IgD-negative memory B cell (primary cell): ENCODE results near the gene PTPRJ. TPM values are rescaled to one million over a fixed set of nuclear protein-coding genes. Genes with fewer than 3 reads are reported as not detected.

ENCODE experiments used
- H3K27ac Mint-ChIP-seq, 3 donors: one replicate each; pipeline ENCODE4 v1.8.0; 2020 to 2022; ENCODE audit warnings: mild to moderate bottlenecking in 3 of 3, mixed read lengths in 3 of 3, moderate library complexity in 1 of 3
- H3K27me3 Mint-ChIP-seq: one replicate; pipeline ENCODE4 v1.8.0; 2021; ENCODE audit warnings: mixed read lengths
- H3K36me3 Mint-ChIP-seq: one replicate; pipeline ENCODE4 v1.8.0; 2020; ENCODE audit warnings: mild to moderate bottlenecking, mixed read lengths
- H3K4me1 Mint-ChIP-seq, 3 donors: one replicate each; pipeline ENCODE4 v1.8.0; 2020 to 2022; ENCODE audit warnings: mixed read lengths in 3 of 3, mild to moderate bottlenecking in 1 of 3
- H3K4me3 Mint-ChIP-seq, 4 donors: one replicate each; pipeline ENCODE4 v1.8.0; 2020 to 2022; ENCODE audit warnings: mild to moderate bottlenecking in 4 of 4, mixed read lengths in 4 of 4, moderate library complexity in 3 of 4
- H3K9me3 Mint-ChIP-seq, 3 donors: one replicate each; pipeline ENCODE4 v1.8.0; 2020 to 2021; ENCODE audit warnings: mixed read lengths in 3 of 3, mild to moderate bottlenecking in 1 of 3
- polyA plus RNA-seq: library from polyadenylated mRNA; unstranded; fragments of 300-500 nt; fragmentation: Illumina TruSeq; gene quantifications from one replicate; pipeline ENCODE4 v1.2.3, GENCODE V29; 2021

The PTPRJ gene
- polyA plus RNA-seq, 1 donor from 2014 or later: 8.1 TPM

- no peaks in the 10 kb centered on the region for H3K27me3 Mint-ChIP-seq
- H3K4me1 Mint-ChIP-seq: peaks cover 12 to 27% (median 19%) of the 10 kb centered on the region in 3 donors
- H3K27ac Mint-ChIP-seq: peak overlapping the region in 1 of 3 donors; percentile 28
- H3K9me3 Mint-ChIP-seq: peaks cover 0 to 2% (median 0%) of the 10 kb centered on the region in 3 donors
- H3K4me3 Mint-ChIP-seq: no peak overlapping the region
- peaks cover 8% of the 10 kb centered on the region for H3K36me3 Mint-ChIP-seq
Observed at GRCh38 chr11:48080301-48080861, 100.0 kb downstream of the PTPRJ start.

- Mint-ChIP-seq H3K4me1 (peaks cover 8 to 22% (median 10%) of the 10 kb centered on the region in 3 donors), H3K27me3 (no peaks in the 10 kb centered on the region), H3K27ac (no peak overlapping the region), H3K9me3 (peaks cover 0 to 2% (median 0%) of the 10 kb centered on the region in 3 donors), H3K36me3 (peaks cover 8% of the 10 kb centered on the region), H3K4me3 (peak overlapping the region in 1 of 4 donors; percentile 17)
Observed at GRCh38 chr11:48081151-48082010, 101.0 kb downstream of the PTPRJ start.

DNA sequence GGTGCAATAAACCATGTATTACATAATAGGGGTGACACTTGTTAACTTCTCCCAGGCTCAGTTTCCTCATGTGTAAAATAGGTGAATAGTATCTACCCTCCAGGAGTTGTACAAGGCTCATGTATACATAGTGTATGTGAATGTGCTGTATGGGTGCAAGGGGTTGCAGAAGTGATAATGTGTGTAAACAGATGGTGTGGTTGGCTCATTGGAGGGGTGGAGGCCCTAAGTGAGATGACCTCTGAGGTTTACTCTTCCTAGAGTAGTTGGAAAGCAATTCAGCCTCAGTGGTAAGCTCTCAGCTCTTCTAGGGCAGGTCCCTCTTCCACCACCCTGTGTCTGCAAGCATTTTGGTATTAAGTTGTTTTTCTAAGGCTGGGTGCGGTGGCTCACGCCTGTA lies 102.4 kb downstream of the PTPRJ start:
- peaks cover 3% of the 10 kb centered on the region for H3K36me3 Mint-ChIP-seq
- H3K9me3 Mint-ChIP-seq: peaks cover 0 to 2% (median 0%) of the 10 kb centered on the region in 3 donors
- no peak overlapping the region for H3K27ac Mint-ChIP-seq
- H3K27me3 Mint-ChIP-seq: no peaks in the 10 kb centered on the region
- peaks cover 8 to 23% (median 15%) of the 10 kb centered on the region in 3 donors for H3K4me1 Mint-ChIP-seq
- H3K4me3 Mint-ChIP-seq: no peak overlapping the region

DNA sequence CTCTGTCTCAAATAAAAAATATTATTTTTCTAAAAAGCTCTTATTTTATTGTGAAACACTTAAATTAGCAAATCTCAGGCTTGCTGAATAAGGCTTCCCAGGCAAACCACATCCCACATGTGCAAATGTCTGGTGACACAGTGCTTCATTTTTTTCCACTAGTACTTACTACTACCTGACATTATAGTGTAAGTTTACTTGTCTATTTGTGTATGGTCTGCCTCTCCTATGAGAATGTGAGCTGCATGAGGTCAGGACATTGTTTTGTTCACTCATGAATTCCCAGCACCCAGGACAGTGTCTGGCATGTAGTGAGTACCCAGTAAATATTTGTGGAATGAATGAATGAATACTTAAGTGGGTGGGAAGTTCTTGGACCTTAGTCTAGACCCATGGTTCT lies 103.1 kb downstream of the PTPRJ start:
- H3K27ac Mint-ChIP-seq: no peak overlapping the region
- H3K4me3 Mint-ChIP-seq: no peak overlapping the region
- peaks cover 11 to 22% (median 15%) of the 10 kb centered on the region in 3 donors for H3K4me1 Mint-ChIP-seq
- H3K9me3 Mint-ChIP-seq: peaks cover 0 to 2% (median 0%) of the 10 kb centered on the region in 3 donors
- peaks cover 2% of the 10 kb centered on the region for H3K36me3 Mint-ChIP-seq
- no peaks in the 10 kb centered on the region for H3K27me3 Mint-ChIP-seq

- Mint-ChIP-seq H3K4me1 (peaks cover 5 to 18% (median 8%) of the 10 kb centered on the region in 3 donors), H3K27ac (no peak overlapping the region), H3K4me3 (peak overlapping the region in 1 of 4 donors; percentile 17), H3K27me3 (no peaks in the 10 kb centered on the region), H3K36me3 (no peaks in the 10 kb centered on the region), H3K9me3 (peaks cover 0 to 2% (median 0%) of the 10 kb centered on the region in 3 donors)
Observed at GRCh38 chr11:48085688-48086087, 105.3 kb downstream of the PTPRJ start.

DNA sequence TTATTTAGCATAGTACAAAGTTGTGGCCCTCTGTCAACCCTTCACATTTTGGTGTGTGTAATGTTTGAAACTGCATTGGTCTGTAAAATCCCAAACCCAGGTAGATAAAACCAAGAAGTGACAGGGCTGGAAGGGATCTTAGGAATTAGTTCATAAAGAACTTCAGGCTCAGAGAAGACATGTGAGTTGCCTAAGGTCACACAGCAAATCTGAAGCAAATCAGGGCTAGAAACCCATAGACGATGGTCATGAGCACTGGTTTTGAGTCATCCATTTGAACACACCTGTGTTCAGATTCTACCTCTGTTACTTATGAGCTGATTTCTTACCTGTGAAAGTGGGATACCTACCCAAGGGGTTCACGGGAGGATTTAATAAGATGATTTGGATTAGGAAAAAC lies 107.1 kb downstream of the PTPRJ start:
- peaks cover 5 to 10% (median 9%) of the 10 kb centered on the region in 3 donors for H3K4me1 Mint-ChIP-seq
- H3K27ac Mint-ChIP-seq: no peak overlapping the region
- no peaks in the 10 kb centered on the region for H3K36me3 Mint-ChIP-seq

DNA sequence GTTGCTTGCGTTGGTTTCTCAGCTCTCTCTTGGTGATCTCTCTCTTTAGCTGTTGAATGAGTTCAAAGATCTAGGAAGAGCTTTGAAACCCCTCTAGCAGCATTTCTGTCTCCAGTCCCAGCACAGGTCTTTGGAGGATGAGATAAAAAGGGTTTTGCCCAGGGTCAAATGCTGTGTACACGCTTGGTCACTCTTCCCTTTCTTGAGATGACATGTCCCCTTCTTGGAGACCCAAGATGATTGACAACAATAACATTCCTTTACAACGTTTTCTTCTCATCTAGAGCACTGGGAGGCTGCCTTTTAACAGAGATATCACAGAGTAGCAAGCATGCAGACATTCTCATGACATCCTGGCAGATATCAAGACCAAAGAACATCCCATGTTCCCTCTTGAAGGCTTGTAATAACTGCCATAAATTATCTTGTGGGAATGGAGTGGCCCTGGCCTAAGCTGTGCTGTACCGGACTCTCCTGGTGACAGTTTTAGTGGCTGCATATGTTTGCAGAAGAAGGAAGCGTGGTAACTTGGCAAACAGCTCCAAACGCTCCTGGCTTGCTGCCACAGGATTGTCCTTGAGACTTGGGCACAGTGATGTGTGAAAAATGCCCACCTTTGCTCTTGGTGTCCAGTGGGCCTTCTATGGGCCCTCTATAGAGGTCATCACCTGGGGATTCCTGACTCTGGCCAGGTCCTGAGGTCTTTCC lies 107.8 kb downstream of the PTPRJ start:
- peaks cover 0 to 2% (median 0%) of the 10 kb centered on the region in 3 donors for H3K9me3 Mint-ChIP-seq
- no peak overlapping the region for H3K4me3 Mint-ChIP-seq
- H3K4me1 Mint-ChIP-seq: peaks cover 7 to 11% (median 9%) of the 10 kb centered on the region in 3 donors
- no peak overlapping the region for H3K27ac Mint-ChIP-seq
- no peaks in the 10 kb centered on the region for H3K36me3 Mint-ChIP-seq
- no peaks in the 10 kb centered on the region for H3K27me3 Mint-ChIP-seq

More for the DNA sequence above, 107.1 kb downstream of the PTPRJ start:
- Mint-ChIP-seq H3K4me3 (no peak overlapping the region), H3K27me3 (no peaks in the 10 kb centered on the region), H3K9me3 (peaks cover 0 to 2% (median 0%) of the 10 kb centered on the region in 3 donors)

DNA sequence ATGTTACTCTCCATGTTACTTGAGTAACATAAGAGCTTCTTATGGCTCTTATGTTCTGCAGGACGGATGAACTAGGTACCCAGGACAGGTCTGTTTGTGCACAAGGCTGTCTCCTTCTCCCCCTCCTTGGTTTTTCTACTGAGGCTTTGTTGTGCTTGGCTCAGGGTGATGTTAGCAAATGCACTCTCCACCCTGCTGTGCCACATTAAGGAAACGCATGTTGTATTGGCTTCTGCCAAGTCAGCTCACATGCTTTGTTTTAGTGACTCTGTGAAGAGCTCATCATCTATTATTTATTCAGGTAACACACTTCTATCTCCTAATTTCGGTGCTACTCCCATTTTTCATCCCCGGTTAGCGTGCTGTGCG lies 108.3 kb downstream of the PTPRJ start:
- Mint-ChIP-seq H3K36me3 (no peaks in the 10 kb centered on the region), H3K27me3 (no peaks in the 10 kb centered on the region), H3K9me3 (peaks cover 0 to 2% (median 0%) of the 10 kb centered on the region in 3 donors), H3K4me1 (peaks cover 7 to 11% (median 11%) of the 10 kb centered on the region in 3 donors), H3K4me3 (peak overlapping the region in 1 of 4 donors; percentile 55), H3K27ac (no peak overlapping the region)

- peaks cover 12 to 20% (median 17%) of the 10 kb centered on the region in 3 donors for H3K4me1 Mint-ChIP-seq
Observed at GRCh38 chr11:48090174-48090573, 109.8 kb downstream of the PTPRJ start.

DNA sequence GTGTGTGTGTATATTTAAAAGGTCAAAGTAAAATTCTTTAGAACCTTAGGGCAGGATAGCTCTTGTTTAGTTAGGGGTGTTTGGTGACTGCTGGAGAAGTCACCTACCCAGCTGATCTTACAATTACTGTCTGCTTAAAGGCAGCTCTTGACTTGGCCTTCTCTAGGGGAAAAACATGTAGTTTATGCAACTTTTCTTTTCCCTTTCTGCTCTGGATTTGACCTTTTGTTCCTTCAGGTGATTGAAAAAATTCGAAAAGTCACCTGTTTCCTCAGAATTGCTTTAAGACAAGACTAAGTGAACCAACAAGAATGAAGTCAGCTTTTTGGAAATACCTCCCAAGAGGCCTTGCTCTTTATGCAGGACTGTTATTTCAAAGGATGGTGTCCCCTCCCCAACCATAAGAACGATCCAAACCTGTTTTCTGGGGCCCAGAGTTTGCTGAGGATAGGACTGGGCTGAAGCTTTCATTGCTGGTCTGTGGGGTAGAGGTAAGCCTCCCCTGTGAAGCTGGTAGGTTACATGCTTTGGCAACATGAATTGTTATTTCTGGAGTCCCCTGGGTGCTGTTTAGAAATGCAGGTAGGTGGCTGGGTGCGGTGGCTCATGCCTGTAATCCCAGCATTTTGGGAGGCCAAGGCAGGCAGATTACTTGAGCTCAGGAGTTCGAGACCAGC lies 111.2 kb downstream of the PTPRJ start:
- Mint-ChIP-seq H3K36me3 (no peaks in the 10 kb centered on the region), H3K27ac (peak overlapping the region in 1 of 3 donors; percentile 9), H3K4me1 (peaks cover 13 to 21% (median 17%) of the 10 kb centered on the region in 3 donors), H3K9me3 (no peaks in the 10 kb centered on the region), H3K27me3 (no peaks in the 10 kb centered on the region), H3K4me3 (peak overlapping the region in 1 of 4 donors; percentile 67)

More at GRCh38 chr11:48090174-48090573, 109.8 kb downstream of the PTPRJ start:
- Mint-ChIP-seq H3K4me3 (no peak overlapping the region), H3K27ac (no peak overlapping the region), H3K9me3 (no peaks in the 10 kb centered on the region), H3K36me3 (no peaks in the 10 kb centered on the region), H3K27me3 (no peaks in the 10 kb centered on the region)

- H3K4me1 Mint-ChIP-seq: peaks cover 11 to 18% (median 14%) of the 10 kb centered on the region in 3 donors
- no peak overlapping the region for H3K27ac Mint-ChIP-seq
- peaks cover 1% of the 10 kb centered on the region for H3K27me3 Mint-ChIP-seq
- no peak overlapping the region for H3K4me3 Mint-ChIP-seq
- H3K9me3 Mint-ChIP-seq: no peaks in the 10 kb centered on the region
- no peaks in the 10 kb centered on the region for H3K36me3 Mint-ChIP-seq
Observed at GRCh38 chr11:48093323-48093722, 113.0 kb downstream of the PTPRJ start.

- no peak overlapping the region for H3K4me3 Mint-ChIP-seq
- H3K27ac Mint-ChIP-seq: peak overlapping the region in 1 of 3 donors; percentile 84
- no peaks in the 10 kb centered on the region for H3K9me3 Mint-ChIP-seq
- peaks cover 11 to 18% (median 14%) of the 10 kb centered on the region in 3 donors for H3K4me1 Mint-ChIP-seq
- no peaks in the 10 kb centered on the region for H3K36me3 Mint-ChIP-seq
- peaks cover 1% of the 10 kb centered on the region for H3K27me3 Mint-ChIP-seq
Observed at GRCh38 chr11:48093795-48094642, 113.7 kb downstream of the PTPRJ start.

DNA sequence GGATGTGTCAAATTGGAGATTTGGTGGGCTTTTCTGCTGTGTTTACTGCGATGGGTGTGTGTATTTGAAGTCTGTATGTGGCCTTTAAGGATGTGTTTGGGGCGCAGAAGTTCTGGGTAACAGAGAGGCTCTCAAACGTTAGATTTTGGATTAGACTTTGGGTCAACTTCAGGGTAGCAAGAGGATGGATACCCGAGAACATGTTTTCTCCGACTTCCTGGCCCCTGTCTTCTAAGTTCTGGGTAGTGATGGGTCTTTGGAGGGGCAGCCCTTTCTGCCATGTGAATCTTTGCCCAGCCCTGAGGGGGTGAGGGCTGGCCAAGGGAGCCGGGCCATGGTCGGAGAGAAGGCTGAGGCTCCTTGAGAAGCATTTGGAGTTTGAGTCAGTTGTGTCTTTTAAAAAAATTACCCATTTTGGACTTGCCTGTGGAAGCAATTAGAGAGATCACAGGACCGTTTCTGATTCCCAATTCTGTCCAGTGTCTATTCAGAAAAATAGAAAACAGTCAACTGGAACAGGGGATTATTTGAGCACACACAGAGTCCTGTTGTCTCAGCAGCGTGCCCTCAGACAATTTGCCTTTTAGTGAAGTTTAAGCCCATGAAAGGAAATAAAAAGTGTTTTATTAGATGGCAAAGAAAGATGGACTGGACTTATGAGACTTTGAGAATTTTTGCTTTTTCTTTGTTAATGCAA lies 114.4 kb downstream of the PTPRJ start:
- Mint-ChIP-seq H3K4me3 (peak overlapping the region in 1 of 4 donors; percentile 10), H3K9me3 (no peaks in the 10 kb centered on the region), H3K27me3 (peaks cover 1% of the 10 kb centered on the region), H3K4me1 (peaks cover 14 to 18% (median 15%) of the 10 kb centered on the region in 3 donors), H3K27ac (no peak overlapping the region), H3K36me3 (no peaks in the 10 kb centered on the region)
